Progenitor cell of endocrine pancreas (in vitro differentiated cells): ENCODE data around the gene PAPPA. TPM values are rescaled to one million over a fixed set of nuclear protein-coding genes. Genes with fewer than 3 reads are reported as not detected.

Source experiments
- DNase-seq: peaks from one replicate; pipeline ENCODE4 v3.0.0; 2021; ENCODE audit warnings: low spot score; ENCODE audit not compliant: unreplicated experiment
- H3K27ac Mint-ChIP-seq: 2 replicates; pipeline ENCODE4 v1.8.0; 2021; ENCODE audit warnings: mild to moderate bottlenecking, moderate library complexity, mixed read lengths
- H3K27me3 Mint-ChIP-seq: 2 replicates; pipeline ENCODE4 v1.8.0; 2021; ENCODE audit warnings: mixed read lengths
- H3K36me3 Mint-ChIP-seq: 2 replicates; pipeline ENCODE4 v1.8.0; 2022; ENCODE audit warnings: mixed read lengths; ENCODE audit not compliant: insufficient read depth
- H3K4me1 Mint-ChIP-seq: 2 replicates; pipeline ENCODE4 v1.8.0; 2021; ENCODE audit warnings: low read depth, mixed read lengths
- H3K4me3 Mint-ChIP-seq: 2 replicates; pipeline ENCODE4 v1.8.0; 2021; ENCODE audit warnings: low read depth, mild to moderate bottlenecking, moderate library complexity, mixed read lengths
- H3K9me3 Mint-ChIP-seq: 2 replicates; pipeline ENCODE4 v1.8.0; 2021; ENCODE audit warnings: low read depth, mixed read lengths
- total RNA-seq: library from RNA; stranded (reverse); gene quantifications from 2 replicates; pipeline ENCODE4 v1.2.1, GENCODE V29; 2021
- TF ChIP-seq, protein P1 (sequence below): fragments of 200-600 bp; sonication (generic); IDR thresholded peaks from one replicate; pipeline ENCODE4 v1.5.0; 2021; ENCODE audit warnings: antibody characterized with exemption, mild to moderate bottlenecking; ENCODE audit not compliant: unreplicated experiment

The PAPPA gene
- total RNA-seq, 1 donor from 2014 or later: 0.36 TPM

DNA sequence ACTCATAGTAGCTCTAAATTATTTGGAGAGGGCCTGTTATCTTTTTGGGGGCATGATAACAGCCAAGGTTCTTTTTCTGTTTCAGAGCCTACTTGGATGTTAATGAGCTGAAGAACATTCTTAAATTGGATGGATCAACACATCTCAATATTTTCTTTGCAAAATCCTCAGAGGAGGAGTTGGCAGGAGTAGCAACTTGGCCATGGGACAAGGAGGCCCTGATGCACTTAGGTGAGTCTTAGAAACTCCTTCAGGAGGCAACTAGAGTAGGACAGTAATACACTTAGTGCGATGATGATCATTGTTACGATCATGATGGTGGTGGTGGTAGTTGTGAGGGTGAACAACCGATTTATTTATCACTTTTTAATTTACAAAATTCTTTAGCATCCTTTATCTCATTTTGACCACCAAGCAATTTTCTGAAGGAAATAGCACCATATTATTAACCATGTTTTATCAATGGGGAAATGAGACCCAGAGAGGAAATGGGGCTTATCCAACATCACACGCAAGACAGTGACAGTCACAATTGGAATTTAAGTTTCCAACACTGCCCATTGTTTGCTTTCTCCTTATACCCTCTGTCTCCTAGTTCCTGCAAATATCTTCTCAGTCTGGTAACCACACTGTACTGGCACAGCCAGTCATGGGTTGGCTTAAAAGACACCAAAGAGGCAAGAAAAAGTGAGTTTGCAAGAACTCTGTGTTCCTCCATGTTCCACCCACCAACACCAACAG lies 54.0 kb downstream of the PAPPA start:
- TF ChIP-seq, protein P1, sequence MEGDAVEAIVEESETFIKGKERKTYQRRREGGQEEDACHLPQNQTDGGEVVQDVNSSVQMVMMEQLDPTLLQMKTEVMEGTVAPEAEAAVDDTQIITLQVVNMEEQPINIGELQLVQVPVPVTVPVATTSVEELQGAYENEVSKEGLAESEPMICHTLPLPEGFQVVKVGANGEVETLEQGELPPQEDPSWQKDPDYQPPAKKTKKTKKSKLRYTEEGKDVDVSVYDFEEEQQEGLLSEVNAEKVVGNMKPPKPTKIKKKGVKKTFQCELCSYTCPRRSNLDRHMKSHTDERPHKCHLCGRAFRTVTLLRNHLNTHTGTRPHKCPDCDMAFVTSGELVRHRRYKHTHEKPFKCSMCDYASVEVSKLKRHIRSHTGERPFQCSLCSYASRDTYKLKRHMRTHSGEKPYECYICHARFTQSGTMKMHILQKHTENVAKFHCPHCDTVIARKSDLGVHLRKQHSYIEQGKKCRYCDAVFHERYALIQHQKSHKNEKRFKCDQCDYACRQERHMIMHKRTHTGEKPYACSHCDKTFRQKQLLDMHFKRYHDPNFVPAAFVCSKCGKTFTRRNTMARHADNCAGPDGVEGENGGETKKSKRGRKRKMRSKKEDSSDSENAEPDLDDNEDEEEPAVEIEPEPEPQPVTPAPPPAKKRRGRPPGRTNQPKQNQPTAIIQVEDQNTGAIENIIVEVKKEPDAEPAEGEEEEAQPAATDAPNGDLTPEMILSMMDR: no peak
- no peaks in the 10 kb centered on the region for H3K4me1 Mint-ChIP-seq
- H3K27me3 Mint-ChIP-seq: peaks cover 5% of the 10 kb centered on the region
- no peaks in the 10 kb centered on the region for H3K9me3 Mint-ChIP-seq
- no peaks in the 10 kb centered on the region for H3K36me3 Mint-ChIP-seq
- no peak overlapping the region for H3K4me3 Mint-ChIP-seq
- DNase-seq: no peak
- no peak overlapping the region for H3K27ac Mint-ChIP-seq

DNA sequence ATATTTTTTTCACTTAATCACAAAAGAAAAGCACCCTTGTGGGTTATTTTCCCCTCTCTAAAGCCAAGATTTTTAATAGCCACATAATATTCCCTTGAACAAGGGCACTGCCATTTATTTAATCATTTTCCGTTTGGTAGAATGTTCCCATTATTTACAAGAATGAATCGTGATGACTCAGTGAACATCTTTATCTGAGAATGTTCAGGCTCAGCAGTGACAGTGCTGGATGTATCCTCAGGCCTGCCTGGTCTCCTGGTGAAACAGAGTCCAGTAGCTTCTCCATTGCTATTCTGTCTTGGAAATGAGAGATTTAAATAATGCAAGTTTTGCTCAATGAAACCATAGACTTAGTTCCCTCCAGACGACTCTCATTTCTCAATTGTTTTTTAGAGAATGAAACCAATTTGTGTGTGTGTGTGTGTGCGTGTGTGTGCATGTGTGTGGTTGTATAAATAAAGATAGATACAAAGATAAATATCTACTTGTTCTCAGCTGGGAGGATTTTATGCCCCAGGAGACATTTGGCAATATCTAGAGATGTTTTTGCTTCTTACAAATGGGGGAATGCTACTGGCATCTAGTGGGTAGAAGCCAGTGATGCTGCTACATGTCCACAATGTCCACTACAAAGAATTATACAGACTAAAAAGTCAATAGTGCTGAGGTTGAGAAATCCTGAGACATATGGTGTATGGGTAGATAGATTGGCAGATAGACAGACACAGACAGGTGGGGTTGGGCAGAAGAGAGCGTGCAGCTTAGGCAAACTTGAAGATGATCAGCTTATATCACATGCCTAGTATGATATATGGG lies 55.0 kb downstream of the PAPPA start:
- Mint-ChIP-seq H3K27me3 (peaks cover 2% of the 10 kb centered on the region), H3K36me3 (no peaks in the 10 kb centered on the region), H3K4me3 (no peak overlapping the region), H3K27ac (no peak overlapping the region), H3K4me1 (no peaks in the 10 kb centered on the region), H3K9me3 (no peaks in the 10 kb centered on the region)
- no peak for DNase-seq
- TF ChIP-seq, protein P1: no peak

DNA sequence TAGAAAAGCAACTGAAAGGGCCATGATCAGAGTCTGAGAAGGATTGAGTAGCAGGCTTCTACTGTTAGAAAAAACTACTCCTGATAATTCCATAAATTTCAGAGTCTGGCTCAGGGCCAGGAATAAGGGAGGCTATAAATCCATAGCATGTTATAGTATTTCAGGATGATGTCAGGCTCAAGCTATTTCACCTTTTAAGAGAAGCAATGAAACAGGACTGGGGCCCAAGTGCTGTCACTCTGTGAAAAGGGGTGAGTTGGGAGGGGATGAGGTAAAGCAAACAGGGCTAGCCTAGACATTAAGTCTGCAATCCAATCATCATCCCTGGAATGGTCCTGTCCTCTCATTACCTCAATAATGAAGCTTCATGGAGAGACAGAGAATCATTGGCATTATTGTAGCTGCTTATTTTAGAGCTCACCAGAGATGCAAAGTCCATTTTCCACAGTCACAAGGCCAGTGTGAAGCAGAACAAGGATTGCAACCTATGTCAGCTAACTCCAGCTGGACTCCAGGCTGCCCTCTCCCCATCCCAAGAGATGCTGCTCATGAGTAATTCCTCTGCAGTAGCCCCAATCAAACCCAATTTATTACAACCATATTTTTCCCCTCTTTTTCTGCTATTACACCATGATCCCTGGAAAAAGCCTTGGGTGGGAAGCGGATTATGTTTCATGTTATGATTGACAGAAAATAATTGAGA lies 56.0 kb downstream of the PAPPA start:
- Mint-ChIP-seq H3K27me3 (peaks cover 2% of the 10 kb centered on the region), H3K36me3 (no peaks in the 10 kb centered on the region), H3K4me3 (no peak overlapping the region), H3K9me3 (no peaks in the 10 kb centered on the region), H3K4me1 (no peaks in the 10 kb centered on the region), H3K27ac (no peak overlapping the region)
- no peak for DNase-seq
- TF ChIP-seq, protein P1: no peak

DNA sequence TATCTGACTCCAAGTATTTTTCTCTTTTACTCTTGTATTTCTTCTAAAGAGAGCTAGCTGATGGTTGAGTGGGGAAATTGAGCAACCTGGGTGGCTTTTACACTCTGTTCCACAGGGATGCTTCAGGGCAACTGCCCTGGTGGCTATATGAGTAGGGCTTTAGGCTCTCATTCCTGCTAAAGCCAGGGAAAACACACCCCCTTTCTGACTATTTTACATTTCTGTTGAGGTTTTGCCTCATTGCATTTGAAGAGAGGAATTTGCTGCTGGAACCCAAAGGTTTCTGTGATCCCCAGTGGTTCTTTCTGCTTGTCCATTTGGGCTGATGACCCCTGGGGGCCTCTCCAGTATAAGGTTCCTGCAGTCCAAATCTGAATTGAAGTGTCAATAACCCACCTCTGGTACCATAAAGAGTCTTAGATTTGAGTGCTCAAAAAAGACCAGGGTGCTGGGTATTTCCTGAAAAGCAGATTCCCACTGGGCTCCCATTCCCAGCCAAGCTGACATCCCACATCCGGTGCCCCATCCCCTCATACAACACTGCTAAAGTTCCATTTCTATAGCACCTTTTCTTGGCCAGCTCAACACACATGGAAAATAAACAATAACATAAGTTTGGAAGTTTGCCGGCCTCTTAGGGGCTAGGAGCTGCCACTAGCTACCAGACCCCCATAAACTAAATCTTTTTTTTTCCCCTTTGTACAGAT lies 59.5 kb downstream of the PAPPA start:
- no peak for DNase-seq
- no peaks in the 10 kb centered on the region for H3K36me3 Mint-ChIP-seq
- no peaks in the 10 kb centered on the region for H3K4me1 Mint-ChIP-seq
- peaks cover 2% of the 10 kb centered on the region for H3K27me3 Mint-ChIP-seq
- no peak overlapping the region for H3K4me3 Mint-ChIP-seq
- H3K27ac Mint-ChIP-seq: no peak overlapping the region
- no peaks in the 10 kb centered on the region for H3K9me3 Mint-ChIP-seq
- TF ChIP-seq, protein P1: no peak

DNA sequence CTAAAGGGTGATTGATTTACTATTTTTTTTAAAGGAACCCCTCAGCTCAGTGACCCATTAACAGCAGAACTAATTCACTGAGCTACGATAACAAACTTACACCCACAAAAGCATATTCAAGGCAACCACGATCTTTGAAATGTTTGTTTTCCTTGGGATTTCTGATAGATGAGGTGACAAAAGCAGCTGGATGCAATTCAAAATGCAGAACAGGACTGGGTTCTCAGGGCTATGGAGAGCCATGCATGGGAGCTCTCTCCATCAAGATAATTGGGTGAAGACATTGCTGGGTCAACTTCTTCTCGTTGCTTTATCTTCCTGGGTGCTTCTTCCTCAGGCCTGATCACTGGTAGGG lies 60.1 kb downstream of the PAPPA start:
- Mint-ChIP-seq H3K27me3 (peaks cover 2% of the 10 kb centered on the region), H3K4me3 (no peak overlapping the region), H3K9me3 (no peaks in the 10 kb centered on the region), H3K36me3 (no peaks in the 10 kb centered on the region), H3K4me1 (no peaks in the 10 kb centered on the region), H3K27ac (no peak overlapping the region)
- TF ChIP-seq, protein P1: no peak
- no peak for DNase-seq
